Stimulated activated CD4-positive, alpha-beta T cell treated with anti-CD3 and anti-CD28 coated beads, Interleukin-2, amount 100 ng/mL, for 48 hours (primary cell): ENCODE measurements around the gene RPTOR.

ENCODE experiments used
- DNase-seq, 2 donors: peaks; one replicate each; pipeline ENCODE4 v3.0.0-alpha.2; 2020

RPTOR gene

GRCh38 chr17:80905586-80906230 is 361.1 kb downstream of the RPTOR start:
- no peak for DNase-seq

- DNase-seq = no peak
Observed at GRCh38 chr17:80906364-80907259, 362.0 kb downstream of the RPTOR start.

- no peak for DNase-seq
Observed at GRCh38 chr17:80907281-80907680, 362.6 kb downstream of the RPTOR start.

GRCh38 chr17:80908211-80908610 is 363.6 kb downstream of the RPTOR start:
- no peak for DNase-seq

GRCh38 chr17:80908776-80909175 is 364.1 kb downstream of the RPTOR start:
- no peak for DNase-seq

GRCh38 chr17:80909635-80910034 is 365.0 kb downstream of the RPTOR start:
- DNase-seq = no peak

- no peak for DNase-seq
Observed at GRCh38 chr17:80910043-80910442, 365.4 kb downstream of the RPTOR start.

- no peak for DNase-seq
Observed at GRCh38 chr17:80912476-80912875, 367.8 kb downstream of the RPTOR start.

- no peak for DNase-seq
Observed at GRCh38 chr17:80913928-80914821, 369.5 kb downstream of the RPTOR start.

GRCh38 chr17:80916246-80916645 is 371.6 kb downstream of the RPTOR start:
- no peak for DNase-seq

GRCh38 chr17:80917716-80918560 is 373.3 kb downstream of the RPTOR start:
- no peak for DNase-seq

GRCh38 chr17:80918731-80919130 is 374.1 kb downstream of the RPTOR start:
- no peak for DNase-seq

- no peak for DNase-seq
Observed at GRCh38 chr17:80919331-80920311, 375.0 kb downstream of the RPTOR start.

- no peak for DNase-seq
Observed at GRCh38 chr17:80920441-80920840, 375.8 kb downstream of the RPTOR start.

- DNase-seq = no peak
Observed at GRCh38 chr17:80921159-80921558, 376.5 kb downstream of the RPTOR start.

GRCh38 chr17:80921741-80922579 is 377.3 kb downstream of the RPTOR start:
- DNase-seq = no peak

- no peak for DNase-seq
Observed at GRCh38 chr17:80922580-80923160, 378.0 kb downstream of the RPTOR start.

GRCh38 chr17:80923211-80924110 is 378.8 kb downstream of the RPTOR start:
- no peak for DNase-seq
